ENCODE measurements around the gene DNTT.

Gene DNTT

GRCh38 chr10:96378741-96379140 lies 74.5 kb downstream of the DNTT start:
- no peak for DNase-seq (ENCODE audit: low spot score)

DNA sequence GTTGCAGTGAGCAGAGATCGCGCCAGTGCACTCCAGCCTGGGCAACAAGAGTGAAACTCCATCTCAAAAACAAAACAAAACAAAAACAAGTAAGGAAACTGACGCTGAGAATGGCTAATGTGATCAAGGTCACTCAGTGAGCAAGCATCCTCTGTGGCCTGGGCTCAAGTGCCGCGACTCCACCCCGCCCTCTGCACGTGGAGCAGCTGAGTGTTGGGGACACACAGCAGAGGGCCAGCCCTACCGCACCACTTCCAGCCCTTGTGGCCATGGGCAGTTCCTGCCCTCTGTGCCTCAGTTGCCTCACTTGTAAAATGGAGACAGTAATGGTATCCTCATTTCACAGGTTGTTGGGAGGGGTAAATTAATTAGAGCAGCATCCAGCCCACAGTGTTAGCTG lies 75.5 kb downstream of the DNTT start:
- no peak for DNase-seq (ENCODE audit: low spot score)

DNA sequence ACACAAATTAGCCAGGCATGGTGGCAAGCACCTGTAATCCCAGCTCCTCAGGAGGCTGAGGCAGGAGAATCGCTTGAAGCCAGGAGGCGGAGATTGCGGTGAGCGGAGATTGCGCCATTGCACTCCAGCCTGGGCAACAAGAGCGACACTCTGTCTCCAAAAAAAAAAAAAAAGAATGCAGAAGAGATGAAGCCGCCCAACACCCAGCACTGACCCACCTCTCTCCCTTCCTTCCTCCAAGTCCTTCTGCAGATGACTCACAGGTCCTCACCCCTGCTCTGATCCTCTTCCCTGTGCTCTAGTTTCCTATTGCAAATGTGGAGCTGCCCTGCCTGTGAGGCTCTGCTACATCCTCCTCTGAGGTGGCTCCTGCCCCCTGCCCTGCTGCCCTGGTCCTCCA lies 76.6 kb downstream of the DNTT start:
- no peak for DNase-seq (ENCODE audit: low spot score)

- DNase-seq (ENCODE audit: low spot score): no peak
Observed at GRCh38 chr10:96384506-96384905, 80.3 kb downstream of the DNTT start.

DNA sequence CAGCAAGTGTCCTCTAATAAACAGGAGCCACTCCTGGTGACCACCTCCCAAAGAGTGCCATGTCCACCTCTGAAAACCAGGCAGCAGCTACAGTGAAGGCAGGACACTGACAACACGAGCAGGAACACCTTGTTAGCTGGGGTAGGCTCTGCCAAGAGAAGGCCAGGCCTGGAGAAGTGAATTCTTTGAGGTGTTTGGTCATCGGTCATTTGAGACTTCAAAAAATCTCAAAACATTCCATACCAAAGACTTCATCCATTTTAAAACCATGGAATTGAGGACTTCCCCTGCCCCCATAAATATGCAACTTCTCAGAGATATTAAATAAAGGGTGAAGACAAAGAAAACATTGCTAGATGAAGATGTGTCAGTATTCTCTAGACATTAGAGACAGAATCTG lies 82.9 kb downstream of the DNTT start:
- no peak for DNase-seq (ENCODE audit: low spot score)

GRCh38 chr10:96387601-96388000 lies 83.4 kb downstream of the DNTT start:
- no peak for DNase-seq (ENCODE audit: low spot score)
